GM20000 (cell line): ENCODE results near the gene TXNRD2.
A peak's percentile ranks its signal among the peaks of the same experiment; 100 is the strongest.

Source experiments
- DNase-seq: peaks from one replicate; pipeline ENCODE4 v3.0.0; 2012; ENCODE audit warnings: low spot score
- TF ChIP-seq, protein P1 (sequence below): IDR thresholded peaks from 2 replicates; pipeline ENCODE4 v1.5.1; 2012; ENCODE audit warnings: mild to moderate bottlenecking, control low read depth; ENCODE audit errors: extremely low read depth, missing control alignments

TXNRD2 gene

GRCh38 chr22:19941365-19942082, at the start of gene TXNRD2, which contains the start of gene COMT:
Gene TXNRD2, minus strand, starts transcription at chr22:19941818. Its CDS starts 15 bp downstream, at chr22:19941803.
Gene COMT, plus strand, starts transcription at chr22:19941772. Its CDS starts 20,755 bp downstream, at chr22:19962527.
- DNase-seq, result peak; percentile 93
- TF ChIP-seq, protein P1, sequence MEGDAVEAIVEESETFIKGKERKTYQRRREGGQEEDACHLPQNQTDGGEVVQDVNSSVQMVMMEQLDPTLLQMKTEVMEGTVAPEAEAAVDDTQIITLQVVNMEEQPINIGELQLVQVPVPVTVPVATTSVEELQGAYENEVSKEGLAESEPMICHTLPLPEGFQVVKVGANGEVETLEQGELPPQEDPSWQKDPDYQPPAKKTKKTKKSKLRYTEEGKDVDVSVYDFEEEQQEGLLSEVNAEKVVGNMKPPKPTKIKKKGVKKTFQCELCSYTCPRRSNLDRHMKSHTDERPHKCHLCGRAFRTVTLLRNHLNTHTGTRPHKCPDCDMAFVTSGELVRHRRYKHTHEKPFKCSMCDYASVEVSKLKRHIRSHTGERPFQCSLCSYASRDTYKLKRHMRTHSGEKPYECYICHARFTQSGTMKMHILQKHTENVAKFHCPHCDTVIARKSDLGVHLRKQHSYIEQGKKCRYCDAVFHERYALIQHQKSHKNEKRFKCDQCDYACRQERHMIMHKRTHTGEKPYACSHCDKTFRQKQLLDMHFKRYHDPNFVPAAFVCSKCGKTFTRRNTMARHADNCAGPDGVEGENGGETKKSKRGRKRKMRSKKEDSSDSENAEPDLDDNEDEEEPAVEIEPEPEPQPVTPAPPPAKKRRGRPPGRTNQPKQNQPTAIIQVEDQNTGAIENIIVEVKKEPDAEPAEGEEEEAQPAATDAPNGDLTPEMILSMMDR, result no peak

- TF ChIP-seq, protein P1, result no peak
- no peak for DNase-seq
These were observed 49.7 kb upstream of the TXNRD2 start for GRCh38 chr22:19991395-19991644.

DNA sequence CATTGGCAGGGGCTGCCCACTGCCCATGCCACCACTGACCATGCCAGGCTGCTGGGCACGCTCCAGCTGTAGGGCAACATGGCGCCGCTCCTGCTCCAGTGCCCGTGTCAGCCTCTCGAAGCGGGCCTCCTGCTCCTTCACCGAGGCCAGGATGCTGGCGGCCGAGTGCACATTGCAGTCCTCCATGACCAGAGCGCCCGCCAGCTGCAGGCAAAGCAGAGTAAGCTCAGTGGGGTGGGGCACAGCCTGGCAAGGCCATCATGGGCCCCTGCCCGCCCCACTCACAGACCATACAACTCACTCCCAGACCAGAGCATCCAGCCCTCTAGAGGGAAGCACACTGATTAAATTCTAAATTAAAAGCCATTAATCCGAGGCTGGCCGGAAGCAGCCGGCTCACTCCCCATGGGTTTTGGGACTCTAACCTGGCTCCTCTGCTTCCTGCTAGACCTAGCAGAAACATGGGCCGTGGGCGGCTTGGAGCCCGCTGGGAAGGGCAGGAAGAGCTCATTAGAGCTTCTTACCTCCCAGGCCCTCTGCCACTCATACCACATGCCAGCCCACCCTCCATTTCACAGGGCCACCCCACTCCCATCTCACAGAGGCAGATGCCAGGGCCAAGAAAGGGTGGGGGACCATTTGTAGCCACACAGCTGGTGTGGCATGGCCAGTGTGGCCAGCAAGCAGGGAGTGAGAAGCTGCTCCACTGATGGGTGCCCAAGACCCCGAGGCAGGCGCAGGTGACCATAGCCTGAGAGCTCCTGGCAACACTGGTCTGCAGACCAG, 49.2 kb upstream of the TXNRD2 start:
- TF ChIP-seq, protein P1, result no peak
- DNase-seq, result no peak

DNA sequence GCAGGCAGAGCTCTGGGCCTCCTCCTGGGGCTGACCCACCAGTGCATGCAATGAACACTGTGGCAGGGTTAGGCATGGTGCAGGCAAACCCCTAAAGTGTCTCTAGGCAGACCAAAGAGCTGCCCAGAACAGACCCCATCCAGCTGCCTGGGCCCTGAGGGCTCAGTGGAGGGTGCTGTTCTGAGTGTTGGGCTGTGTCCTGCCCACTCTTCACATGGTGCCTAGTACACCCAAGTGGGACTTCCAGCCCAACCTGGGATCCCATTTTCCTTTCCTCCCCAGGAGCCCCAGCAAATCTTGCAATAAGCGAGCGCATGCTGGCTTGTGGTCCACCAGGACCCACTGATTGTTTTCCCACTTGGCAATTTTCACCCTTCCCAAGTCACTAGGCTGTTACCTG, 48.6 kb upstream of the TXNRD2 start:
- TF ChIP-seq, protein P1, result no peak
- DNase-seq, result no peak

DNA sequence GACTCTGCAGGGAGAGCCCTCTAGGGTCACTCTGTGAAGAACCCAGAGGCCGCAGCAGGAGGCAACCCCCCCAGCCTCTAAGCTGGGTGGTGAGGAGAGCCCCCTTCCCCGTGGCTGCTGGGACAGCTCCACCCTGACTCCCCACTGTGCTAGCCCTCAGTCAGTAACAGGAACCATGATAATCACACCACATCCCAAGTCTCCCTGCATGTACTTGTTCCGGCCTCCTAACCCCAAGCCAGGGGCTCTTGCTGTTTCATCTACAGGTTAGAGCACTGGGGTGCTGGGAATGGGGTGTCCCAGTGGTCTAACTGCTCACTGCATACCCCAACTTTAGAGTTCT, 48.1 kb upstream of the TXNRD2 start:
- DNase-seq, result no peak
- TF ChIP-seq, protein P1, result no peak

DNA sequence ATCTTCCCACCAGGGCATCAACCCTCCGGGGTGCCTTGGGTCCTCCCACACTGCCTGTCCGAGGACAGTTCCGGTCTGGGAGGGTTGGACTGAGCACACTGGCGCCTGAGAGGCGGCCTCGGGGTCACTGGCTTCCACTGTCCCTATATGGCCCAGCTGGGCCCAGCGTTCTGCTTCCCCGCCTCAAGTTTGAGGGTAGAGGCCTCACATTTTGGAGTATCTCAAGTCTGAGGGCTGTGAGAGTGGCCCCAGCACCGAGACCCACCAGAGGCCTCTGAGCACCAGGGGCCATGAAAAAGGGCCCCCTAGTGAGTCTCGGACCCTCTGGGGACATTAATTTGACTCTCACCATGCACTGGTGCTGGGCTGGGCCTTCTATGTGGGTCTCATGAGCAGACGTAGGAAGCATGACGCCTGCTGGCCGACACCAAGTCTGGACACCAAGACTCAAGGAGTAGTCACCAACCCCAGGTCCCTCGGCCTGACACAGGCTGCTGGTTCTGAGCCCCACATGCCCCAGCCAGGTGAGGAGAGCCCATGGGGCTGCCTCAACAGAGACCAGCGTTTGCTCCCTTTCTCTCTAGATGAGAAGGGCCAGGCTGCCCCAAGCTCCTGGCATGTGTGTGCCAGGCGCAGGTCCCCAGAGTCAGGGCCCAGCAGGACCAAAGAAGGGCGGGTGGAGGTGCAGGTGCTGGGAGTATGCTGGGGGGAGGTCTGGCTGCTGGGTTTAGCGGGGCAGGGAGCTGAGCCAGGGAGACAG, 47.5 kb upstream of the TXNRD2 start:
- DNase-seq, result no peak
- TF ChIP-seq, protein P1, result no peak

GRCh38 chr22:19988331-19988808, 46.8 kb upstream of the TXNRD2 start:
- TF ChIP-seq, protein P1, result no peak
- DNase-seq, result no peak
